H1 (cell line): ENCODE measurements around the gene NENF. TPM values are rescaled to one million over a fixed set of nuclear protein-coding genes. Genes with fewer than 3 reads are reported as not detected.

Experiments
- FOSL1 ChIP-seq: IDR thresholded peaks from 2 replicates; pipeline ENCODE4 v1.6.1; 2011; ENCODE audit warnings: mild to moderate bottlenecking, low read depth, low read length, moderate library complexity; ENCODE audit not compliant: insufficient read depth
- RFX5 ChIP-seq: IDR thresholded peaks from 2 replicates; pipeline ENCODE4 v1.6.1; 2011; ENCODE audit warnings: low read depth, low read length, improper control_type of control experiment, borderline replicate concordance
- RNF2 ChIP-seq: fragments of 200-900, 300-1000 bp; sonication (generic); IDR thresholded peaks from 2 replicates; pipeline ENCODE4 v1.7.1; 2016; ENCODE audit warnings: borderline replicate concordance, low read depth, mild to moderate bottlenecking, antibody characterized with exemption, low read length; ENCODE audit not compliant: poor library complexity, severe bottlenecking; ENCODE audit errors: missing control alignments
- polyA plus RNA-seq, 7 experiments: library from polyadenylated mRNA; depleted of rRNA in 3 of 7; stranded (reverse) in 5 of 7; unstranded in 2 of 7; fragments of >200 nt in 5 of 7; fragments of 200-250 nt in 2 of 7; gene quantifications; 1 replicate in 5 of 7; 2 replicates in 1 of 7; 4 replicates in 1 of 7; pipeline versions ENCODE4 v1.2.1 to v1.2.3, GENCODE V29; 2011 to 2013; ENCODE audit warnings: missing spikeins in 2 of 7, mixed read lengths in 2 of 7
- total RNA-seq: library from RNA; stranded (reverse); fragmentation: NEBNext Ultra II Directional; extraction: Animal tissue kit (Norgen Biotek cat#: 25700); gene quantifications from 2 replicates; pipeline ENCODE4 v1.2.1, GENCODE V29; 2021
- TF ChIP-seq, protein P1 (sequence below): IDR thresholded peaks from 2 replicates; pipeline ENCODE4 v1.6.1; 2011; ENCODE audit warnings: low read depth, mild to moderate bottlenecking, low read length; ENCODE audit not compliant: insufficient read depth

Gene NENF
- total and polyA plus RNA-seq, 2 of the 8 experiments (the other 6 are each of a cell fraction or from before 2014, with no cell fraction given), result 27.0 to 28.0 TPM

- TF ChIP-seq RFX5 (no peak), RNF2 (no peak), FOSL1 (no peak)
- TF ChIP-seq, protein P1, sequence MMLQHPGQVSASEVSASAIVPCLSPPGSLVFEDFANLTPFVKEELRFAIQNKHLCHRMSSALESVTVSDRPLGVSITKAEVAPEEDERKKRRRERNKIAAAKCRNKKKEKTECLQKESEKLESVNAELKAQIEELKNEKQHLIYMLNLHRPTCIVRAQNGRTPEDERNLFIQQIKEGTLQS, result no peak
Observed at GRCh38 chr1:212451416-212452322, 18.9 kb downstream of the NENF start (continued).
